ENCODE measurements around the gene ZNF143. TPM values are rescaled to one million over a fixed set of nuclear protein-coding genes. Genes with fewer than 3 reads are reported as not detected.

ZNF143 gene
- total RNA-seq, 1 experiment from 2014 or later, result 19.0 TPM

- peak; percentile 98 for DNase-seq (ENCODE audit: unreplicated experiment)
- H3K27me3 Mint-ChIP-seq (ENCODE audit: insufficient read depth, unreplicated experiment), result no peaks in the 10 kb centered on the region
- BruUV-seq (replicated peaks), result no TSS peak
- H3K36me3 Mint-ChIP-seq (ENCODE audit: insufficient read depth, unreplicated experiment), result peaks cover 40% of the 10 kb centered on the region
- H3K27ac Mint-ChIP-seq (ENCODE audit: low read depth, unreplicated experiment), result peak within 1 kb of the TSS; percentile 99
- peak within 1 kb of the TSS; percentile 79 for H3K4me3 Mint-ChIP-seq (ENCODE audit: unreplicated experiment)
- TF ChIP-seq CTCF (IDR thresholded peaks at IDR 0.05; ENCODE audit: unreplicated experiment), result no peak
- H3K9me3 Mint-ChIP-seq (ENCODE audit: unreplicated experiment), result no peaks in the 10 kb centered on the region
- ChIA-PET CTCF (interaction anchor here (0.6 to 1.2 kb wide), 8 partner anchors 38 to 1317 kb away, joined by 3 to 6 read pairs (median 3); no protein-coding TSS in a partner anchor), POLR2A (interaction anchor here (0.5 to 8.4 kb wide), 27 partner anchors 8 to 1284 kb away, joined by 3 to 214 read pairs (median 4); partner anchors contain the start of genes SBF2, ZBED5 and ZNF143)
- intact Hi-C loops (cut with micrococcal nuclease), result loop anchor here (5.0 kb wide), 1 partner anchor 211 kb away; no protein-coding TSS in a partner anchor
- peaks cover 20% of the 10 kb centered on the region for H3K4me1 Mint-ChIP-seq (ENCODE audit: insufficient read depth, unreplicated experiment)
Observed at GRCh38 chr11:9573052-9573774, 112.4 kb downstream of the ZNF143 start, which contains the start of gene WEE1. TSS of gene WEE1 (plus strand) at chr11:9573670. CDS start at chr11:9573934, 264 bp downstream.

DNA sequence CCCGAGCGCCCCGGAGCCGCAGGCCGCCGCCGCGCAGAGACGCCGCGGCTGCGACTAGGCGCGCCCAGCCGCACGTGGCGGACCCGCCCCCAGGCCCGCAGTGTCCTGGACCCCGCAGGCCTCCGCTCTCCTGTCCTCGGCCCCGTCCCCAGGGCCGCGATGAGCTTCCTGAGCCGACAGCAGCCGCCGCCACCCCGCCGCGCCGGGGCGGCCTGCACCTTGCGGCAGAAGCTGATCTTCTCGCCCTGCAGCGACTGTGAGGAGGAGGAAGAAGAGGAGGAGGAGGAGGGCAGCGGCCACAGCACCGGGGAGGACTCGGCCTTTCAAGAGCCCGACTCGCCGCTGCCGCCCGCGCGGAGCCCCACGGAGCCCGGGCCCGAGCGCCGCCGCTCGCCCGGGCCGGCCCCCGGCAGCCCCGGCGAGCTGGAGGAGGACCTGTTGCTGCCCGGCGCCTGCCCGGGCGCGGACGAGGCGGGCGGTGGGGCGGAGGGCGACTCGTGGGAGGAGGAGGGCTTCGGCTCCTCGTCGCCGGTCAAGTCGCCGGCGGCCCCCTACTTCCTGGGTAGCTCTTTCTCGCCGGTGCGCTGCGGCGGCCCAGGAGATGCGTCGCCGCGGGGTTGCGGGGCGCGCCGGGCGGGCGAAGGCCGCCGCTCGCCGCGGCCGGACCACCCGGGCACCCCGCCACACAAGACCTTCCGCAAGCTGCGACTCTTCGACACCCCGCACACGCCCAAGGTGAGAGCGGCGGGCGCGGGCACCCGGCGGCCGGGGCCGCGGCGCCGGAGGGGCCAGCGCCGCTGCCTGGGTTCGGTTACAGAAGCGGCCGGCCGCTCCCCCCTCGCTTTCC lies 113.2 kb downstream of the ZNF143 start:
- peaks cover 18% of the 10 kb centered on the region for H3K4me1 Mint-ChIP-seq (ENCODE audit: insufficient read depth, unreplicated experiment)
- peaks cover 44% of the 10 kb centered on the region for H3K36me3 Mint-ChIP-seq (ENCODE audit: insufficient read depth, unreplicated experiment)
- no peaks in the 10 kb centered on the region for H3K9me3 Mint-ChIP-seq (ENCODE audit: unreplicated experiment)
- ChIA-PET POLR2A (interaction anchor here (0.6 to 8.4 kb wide), 25 partner anchors 9 to 1283 kb away, joined by 3 to 214 read pairs (median 4); partner anchors contain the start of genes SBF2, ZBED5 and ZNF143), CTCF (interaction anchor here (0.6 to 1.2 kb wide), 11 partner anchors 35 to 1318 kb away, joined by 3 to 6 read pairs (median 3); partner anchors contain the start of gene ADM)
- no peak for TF ChIP-seq CTCF (IDR thresholded peaks at IDR 0.05; ENCODE audit: unreplicated experiment)
- peak overlapping the region; percentile 79 for H3K4me3 Mint-ChIP-seq (ENCODE audit: unreplicated experiment)
- no peaks in the 10 kb centered on the region for H3K27me3 Mint-ChIP-seq (ENCODE audit: insufficient read depth, unreplicated experiment)
- intact Hi-C loops (cut with micrococcal nuclease), result loop anchor here (2.0 to 5.0 kb wide), 2 partner anchors 113 to 212 kb away; partner anchors contain the start of gene ZNF143
- no peak for DNase-seq (ENCODE audit: unreplicated experiment)
- H3K27ac Mint-ChIP-seq (ENCODE audit: low read depth, unreplicated experiment), result peak overlapping the region; percentile 99
- BruUV-seq (replicated peaks), result no TSS peak

DNA sequence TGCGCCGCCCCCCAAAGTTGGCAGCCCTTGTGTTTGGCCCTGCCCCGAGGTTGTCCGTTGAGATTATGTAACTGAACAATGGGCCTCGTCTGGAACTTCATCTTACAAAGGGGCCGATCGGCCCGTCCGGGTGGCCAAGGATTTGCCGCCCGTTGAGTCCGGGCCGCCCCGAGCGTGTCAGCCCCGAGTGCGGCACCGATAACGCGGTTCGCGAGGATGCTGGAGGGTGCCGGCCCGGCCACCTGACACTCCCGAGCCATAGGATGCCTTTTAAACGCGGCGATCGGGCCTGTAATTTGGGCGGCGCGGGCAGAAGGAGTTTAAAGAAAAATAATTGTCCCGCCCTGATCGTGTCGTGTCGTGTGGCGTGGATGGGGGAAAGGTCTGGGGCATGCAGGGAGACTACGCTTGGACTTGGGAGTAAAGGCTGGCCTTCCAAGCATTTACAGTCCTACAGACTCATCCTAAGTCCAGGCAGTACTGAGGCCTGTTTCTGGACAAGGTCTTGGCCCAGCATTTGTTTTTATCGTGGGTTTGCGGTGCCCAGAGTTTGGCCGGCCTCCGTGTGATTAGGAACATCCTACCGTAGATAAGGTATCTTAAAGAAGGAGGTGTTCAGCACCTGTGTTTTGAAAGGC lies 113.9 kb downstream of the ZNF143 start:
- Mint-ChIP-seq H3K27ac (ENCODE audit: low read depth, unreplicated experiment) (peak overlapping the region; percentile 99), H3K4me3 (ENCODE audit: unreplicated experiment) (peak overlapping the region; percentile 79), H3K9me3 (ENCODE audit: unreplicated experiment) (no peaks in the 10 kb centered on the region), H3K4me1 (ENCODE audit: insufficient read depth, unreplicated experiment) (peaks cover 10% of the 10 kb centered on the region), H3K27me3 (ENCODE audit: insufficient read depth, unreplicated experiment) (no peaks in the 10 kb centered on the region), H3K36me3 (ENCODE audit: insufficient read depth, unreplicated experiment) (peaks cover 49% of the 10 kb centered on the region)
- BruUV-seq (replicated peaks), result TSS peak; percentile 45
- intact Hi-C loops (cut with micrococcal nuclease), result loop anchor here (1.0 to 5.0 kb wide), 3 partner anchors 114 to 212 kb away; partner anchors contain the start of gene ZNF143
- ChIA-PET POLR2A (interaction anchor here (0.7 to 8.4 kb wide), 25 partner anchors 10 to 1235 kb away, joined by 3 to 214 read pairs (median 5); partner anchors contain the start of genes ADM, SWAP70 and ZNF143), CTCF (interaction anchor here (0.7 to 2.9 kb wide), 6 partner anchors 8 to 730 kb away, joined by 3 to 28 read pairs (median 3); partner anchors contain the start of gene ADM)
- peak; percentile 33 for DNase-seq (ENCODE audit: unreplicated experiment)
- TF ChIP-seq CTCF (IDR thresholded peaks at IDR 0.05; ENCODE audit: unreplicated experiment), result no peak
